Measurements from ENCODE around the gene ANO4.

GRCh38 chr12:100790552-100790951, 4.0 kb upstream of the ANO4 start:
- TF ChIP-seq CTCF (conservative IDR thresholded peaks at IDR 0.05; ENCODE audit: low read length) (no peak), EZH2phosphoT487 (IDR thresholded peaks at IDR 0.05; ENCODE audit: borderline replicate concordance) (no peak)
